ENCODE data around the gene OLFM1.

The OLFM1 gene

GRCh38 chr9:135073741-135074305 is 13.6 kb upstream of the OLFM1 start:
- no peak overlapping the region for H3K4me3 ChIP-seq (ENCODE audit: low read depth, low read length)
- TF ChIP-seq, protein P1, sequence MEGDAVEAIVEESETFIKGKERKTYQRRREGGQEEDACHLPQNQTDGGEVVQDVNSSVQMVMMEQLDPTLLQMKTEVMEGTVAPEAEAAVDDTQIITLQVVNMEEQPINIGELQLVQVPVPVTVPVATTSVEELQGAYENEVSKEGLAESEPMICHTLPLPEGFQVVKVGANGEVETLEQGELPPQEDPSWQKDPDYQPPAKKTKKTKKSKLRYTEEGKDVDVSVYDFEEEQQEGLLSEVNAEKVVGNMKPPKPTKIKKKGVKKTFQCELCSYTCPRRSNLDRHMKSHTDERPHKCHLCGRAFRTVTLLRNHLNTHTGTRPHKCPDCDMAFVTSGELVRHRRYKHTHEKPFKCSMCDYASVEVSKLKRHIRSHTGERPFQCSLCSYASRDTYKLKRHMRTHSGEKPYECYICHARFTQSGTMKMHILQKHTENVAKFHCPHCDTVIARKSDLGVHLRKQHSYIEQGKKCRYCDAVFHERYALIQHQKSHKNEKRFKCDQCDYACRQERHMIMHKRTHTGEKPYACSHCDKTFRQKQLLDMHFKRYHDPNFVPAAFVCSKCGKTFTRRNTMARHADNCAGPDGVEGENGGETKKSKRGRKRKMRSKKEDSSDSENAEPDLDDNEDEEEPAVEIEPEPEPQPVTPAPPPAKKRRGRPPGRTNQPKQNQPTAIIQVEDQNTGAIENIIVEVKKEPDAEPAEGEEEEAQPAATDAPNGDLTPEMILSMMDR (IDR thresholded peaks at IDR 0.05; ENCODE audit: borderline replicate concordance, insufficient read depth, low read depth, low read length) = no peak

DNA sequence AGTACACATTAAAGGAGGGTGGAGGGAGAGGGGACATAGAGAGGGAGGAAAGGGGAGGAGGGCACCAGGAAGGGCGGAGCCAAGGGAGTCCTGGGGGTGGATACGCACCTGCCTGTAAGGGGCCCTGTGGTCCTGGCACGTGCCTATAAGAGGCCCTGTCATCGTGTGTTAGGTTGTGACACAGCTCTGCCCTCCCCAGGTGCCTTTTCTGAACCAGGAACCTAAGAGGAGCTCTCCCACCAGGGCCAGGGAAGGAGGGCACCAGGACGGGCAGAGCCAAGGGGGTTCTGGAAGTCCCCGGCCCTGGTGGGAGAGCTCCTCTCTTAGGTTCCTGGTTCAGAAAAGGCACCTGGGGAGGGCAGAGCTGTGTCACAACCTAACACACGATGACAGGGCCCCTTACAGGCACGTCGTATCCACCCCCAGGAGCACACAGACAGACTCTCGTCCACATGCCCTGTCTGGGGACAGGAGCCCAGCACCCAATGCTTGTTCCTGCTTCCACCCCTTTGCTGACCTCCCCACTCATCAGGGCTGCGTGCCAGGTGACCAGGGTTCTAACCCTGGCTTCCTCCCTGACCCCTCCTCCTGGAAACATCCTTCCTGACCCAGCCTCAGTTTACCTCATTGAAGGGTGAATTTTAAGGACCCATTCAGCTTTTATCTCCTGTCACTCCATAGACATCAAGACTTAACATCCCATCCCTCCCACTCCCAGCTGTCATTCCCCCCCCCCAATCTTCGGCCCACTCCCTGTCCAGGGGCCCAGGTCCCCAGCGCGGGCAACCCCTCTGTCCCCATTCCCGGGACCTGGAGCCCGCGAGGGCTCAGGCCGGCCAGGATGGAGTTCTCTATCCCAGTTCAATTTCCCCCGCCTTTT is 12.9 kb upstream of the OLFM1 start:
- H3K4me3 ChIP-seq (ENCODE audit: low read depth, low read length) = no peak overlapping the region
- TF ChIP-seq, protein P1 (IDR thresholded peaks at IDR 0.05; ENCODE audit: borderline replicate concordance, insufficient read depth, low read depth, low read length) = no peak

DNA sequence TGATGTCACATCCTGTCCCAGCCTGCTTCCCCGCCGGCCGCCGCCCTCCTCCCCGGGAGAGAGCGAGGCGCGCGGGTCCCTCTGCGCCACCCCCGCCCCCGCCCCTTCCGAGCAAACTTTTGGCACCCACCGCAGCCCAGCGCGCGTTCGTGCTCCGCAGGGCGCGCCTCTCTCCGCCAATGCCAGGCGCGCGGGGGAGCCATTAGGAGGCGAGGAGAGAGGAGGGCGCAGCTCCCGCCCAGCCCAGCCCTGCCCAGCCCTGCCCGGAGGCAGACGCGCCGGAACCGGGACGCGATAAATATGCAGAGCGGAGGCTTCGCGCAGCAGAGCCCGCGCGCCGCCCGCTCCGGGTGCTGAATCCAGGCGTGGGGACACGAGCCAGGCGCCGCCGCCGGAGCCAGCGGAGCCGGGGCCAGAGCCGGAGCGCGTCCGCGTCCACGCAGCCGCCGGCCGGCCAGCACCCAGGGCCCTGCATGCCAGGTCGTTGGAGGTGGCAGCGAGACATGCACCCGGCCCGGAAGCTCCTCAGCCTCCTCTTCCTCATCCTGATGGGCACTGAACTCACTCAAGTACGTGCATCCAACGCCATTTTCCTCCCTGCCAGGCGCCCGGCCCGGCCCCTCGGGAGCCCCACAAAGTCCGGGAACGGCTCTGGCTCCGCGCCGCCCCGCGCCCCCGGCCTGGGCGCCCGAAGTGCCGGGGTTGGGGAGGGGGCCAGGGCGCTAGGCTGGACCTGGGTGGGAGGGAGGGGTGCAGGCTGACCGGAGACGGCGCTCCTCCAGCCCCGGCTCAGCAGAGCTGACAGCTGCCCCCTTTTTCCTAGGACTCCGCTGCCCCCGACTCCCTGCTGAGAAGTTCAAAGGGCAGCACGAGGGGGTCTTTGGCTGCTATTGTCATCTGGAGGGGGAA is 12.0 kb upstream of the OLFM1 start:
- TF ChIP-seq, protein P1 (IDR thresholded peaks at IDR 0.05; ENCODE audit: borderline replicate concordance, insufficient read depth, low read depth, low read length) = no peak

GRCh38 chr9:135076143-135076875 is 11.2 kb upstream of the OLFM1 start:
- TF ChIP-seq, protein P1 (IDR thresholded peaks at IDR 0.05; ENCODE audit: borderline replicate concordance, insufficient read depth, low read depth, low read length) = no peak
- no peak overlapping the region for H3K4me3 ChIP-seq (ENCODE audit: low read depth, low read length)

More for the DNA sequence above, 12.0 kb upstream of the OLFM1 start:
- no peak overlapping the region for H3K4me3 ChIP-seq (ENCODE audit: low read depth, low read length)

- TF ChIP-seq, protein P1 (IDR thresholded peaks at IDR 0.05; ENCODE audit: borderline replicate concordance, insufficient read depth, low read depth, low read length) = no peak
- H3K4me3 ChIP-seq (ENCODE audit: low read depth, low read length) = no peak overlapping the region
These were observed 10.5 kb upstream of the OLFM1 start for GRCh38 chr9:135076876-135077430.

GRCh38 chr9:135077497-135078200 is 9.8 kb upstream of the OLFM1 start:
- H3K4me3 ChIP-seq (ENCODE audit: low read depth, low read length) = no peak overlapping the region
- TF ChIP-seq, protein P1 (IDR thresholded peaks at IDR 0.05; ENCODE audit: borderline replicate concordance, insufficient read depth, low read depth, low read length) = no peak
